Measurements from ENCODE around the gene ASB5. TPM values are rescaled to one million over a fixed set of nuclear protein-coding genes. Genes with fewer than 3 reads are reported as not detected.

The ASB5 gene
- total and polyA plus RNA-seq, 2 of the 8 experiments (the other 6 are each of a cell fraction or from before 2014, with no cell fraction given) = 0.02 TPM; not detected in 1

DNA sequence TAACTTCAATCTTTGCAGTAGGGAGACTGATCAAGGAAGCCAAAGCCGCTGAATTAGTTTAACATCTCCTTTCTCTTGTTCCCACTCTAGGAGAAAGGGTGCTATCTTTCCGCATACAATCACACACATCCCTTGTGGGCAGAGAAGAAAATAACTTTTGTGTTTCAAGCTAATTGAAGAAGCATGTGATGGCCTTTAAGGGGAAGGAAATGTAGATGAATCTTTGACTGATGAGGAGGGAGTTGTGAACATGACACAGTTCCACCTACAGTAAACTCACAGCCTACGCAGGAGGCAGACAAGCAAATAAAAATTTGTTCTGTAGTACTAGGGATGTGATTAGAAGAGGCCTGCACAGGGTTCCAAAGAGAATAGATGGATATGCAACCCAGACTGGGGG lies 58.9 kb downstream of the ASB5 start:
- Histone ChIP-seq H3K4me3 (ENCODE audit: extremely low read depth in 1 of 4, insufficient read depth in 2 of 4, low read depth in 3 of 4, low read length in 4 of 4) (no peak overlapping the region), H3K9me3 (ENCODE audit: insufficient read depth in 2 of 2, low read depth in 1 of 2, low read length in 1 of 2) (no peaks in the 10 kb centered on the region), H2BK120ac (replicated peaks; ENCODE audit: low read depth, low read length) (no peak overlapping the region), H3K4me1 (replicated peaks in 1 of 4; ENCODE audit: control insufficient read depth in 3 of 4, insufficient read depth in 4 of 4, low read length in 3 of 4) (peaks cover 0 to 2% (median under 1%) of the 10 kb centered on the region in 4 experiments; a peak in 3 of 7 replicates), H3K79me1 (ENCODE audit: low read depth, low read length) (no peaks in the 10 kb centered on the region), H3K36me3 (ENCODE audit: control insufficient read depth in 2 of 4, insufficient read depth in 4 of 4, low read length in 3 of 4) (no peaks in the 10 kb centered on the region), H3K14ac (ENCODE audit: insufficient read length) (no peak overlapping the region), H4K91ac (replicated peaks; ENCODE audit: insufficient read length, low read length) (no peak overlapping the region), H3K56ac (replicated peaks; ENCODE audit: insufficient read length, low read depth, low read length) (no peak overlapping the region), H4K20me1 (replicated peaks in 1 of 2; ENCODE audit: control insufficient read depth in 1 of 2, insufficient read depth in 2 of 2, low read length in 2 of 2) (no peaks in the 10 kb centered on the region), H3K18ac (ENCODE audit: extremely low read depth, low read length) (no peak overlapping the region), H2BK15ac (ENCODE audit: low read length) (no peak overlapping the region), H2AK5ac (ENCODE audit: low read depth, low read length) (no peak overlapping the region), H3K23ac (ENCODE audit: insufficient read length) (no peak overlapping the region), H3K27me3 (replicated peaks in 1 of 4; ENCODE audit: control insufficient read depth in 3 of 4, extremely low read depth in 1 of 4, insufficient read depth in 3 of 4, low read length in 3 of 4) (no peaks in the 10 kb centered on the region), H3K4ac (replicated peaks; ENCODE audit: insufficient read length, low read depth, low read length) (no peak overlapping the region), H4K5ac (ENCODE audit: insufficient read length, low read depth, low read length) (no peak overlapping the region), H2BK5ac (ENCODE audit: low read depth, low read length) (no peak overlapping the region), H3K9ac (replicated peaks in 1 of 4; ENCODE audit: extremely low read depth in 1 of 4, low read depth in 3 of 4, low read length in 3 of 4) (no peak overlapping the region; a peak in 1 of 7 replicates), H3K23me2 (ENCODE audit: low read depth, low read length) (no peaks in the 10 kb centered on the region; the same call in 1 of the 2 replicates), H2AFZ (ENCODE audit: low read length) (no peak overlapping the region), H2BK12ac (ENCODE audit: low read depth, low read length) (no peak overlapping the region), H3K27ac (ENCODE audit: low read depth, low read length) (no peak overlapping the region), H3K79me2 (ENCODE audit: control insufficient read depth in 1 of 2, insufficient read depth in 2 of 2, low read length in 2 of 2) (no peaks in the 10 kb centered on the region), H2BK20ac (ENCODE audit: low read length) (no peak overlapping the region), H4K8ac (ENCODE audit: extremely low read depth, insufficient read depth, low read length) (no peak overlapping the region), H3K4me2 (ENCODE audit: insufficient read depth in 1 of 2, low read depth in 2 of 2, low read length in 2 of 2) (no peak overlapping the region)
- DNase-seq (ENCODE audit: low read depth in 1 of 2, low spot score in 2 of 2) (no peak), FAIRE-seq (no peak)
- ChIA-PET CTCF (ENCODE audit: partially characterized antibody) (no interaction called here), POLR2A (ENCODE audit: partially characterized antibody) (no interaction called here)
- 96% methylated on average over 3 of the region's 3 CpGs; no CpG with 5 or more reads in 1 of the 2 experiments for WGBS, 2 experiments (ENCODE audit: extremely low coverage in 1 of 2, insufficient coverage in 1 of 2, insufficient read length in 1 of 2, insufficient replicate concordance in 2 of 2, low coverage in 1 of 2, low lambda C conversion rate in 2 of 2, missing lambda C conversion rate in 1 of 2)
- TF ChIP-seq, protein P1, sequence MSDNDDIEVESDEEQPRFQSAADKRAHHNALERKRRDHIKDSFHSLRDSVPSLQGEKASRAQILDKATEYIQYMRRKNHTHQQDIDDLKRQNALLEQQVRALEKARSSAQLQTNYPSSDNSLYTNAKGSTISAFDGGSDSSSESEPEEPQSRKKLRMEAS (IDR thresholded peaks at IDR 0.05) = no peak
- TF ChIP-seq ATF2 (IDR thresholded peaks at IDR 0.05; ENCODE audit: low read length) (no peak), EP300 (IDR thresholded peaks at IDR 0.05; ENCODE audit: borderline replicate concordance in 1 of 2, low read depth in 2 of 2, low read length in 2 of 2) (no peak), SP2 (IDR thresholded peaks at IDR 0.05; ENCODE audit: low read length) (no peak), EGR1 (IDR thresholded peaks at IDR 0.05; ENCODE audit: borderline replicate concordance, low read depth, low read length) (no peak), TAF1 (IDR thresholded peaks at IDR 0.05; ENCODE audit: low read depth, low read length) (no peak), TEAD4 (IDR thresholded peaks at IDR 0.05; ENCODE audit: low read depth, low read length) (no peak), EZH2 (IDR thresholded peaks at IDR 0.05; ENCODE audit: low read depth, low read length, severe bottlenecking) (no peak), SAP30 (IDR thresholded peaks at IDR 0.05; ENCODE audit: insufficient read depth, insufficient replicate concordance, low read length) (no peak), NRF1 (IDR thresholded peaks at IDR 0.05; ENCODE audit: low read depth, low read length) (no peak), SRF (IDR thresholded peaks at IDR 0.05; ENCODE audit: low read depth, low read length) (no peak), JUN (IDR thresholded peaks at IDR 0.05; ENCODE audit: low read depth, low read length) (no peak), JUND (IDR thresholded peaks at IDR 0.05; ENCODE audit: low read length) (no peak)

Measured in H1 (cell line).